NCI-H446 (cell line): Measurements from ENCODE around the gene PLPPR1.

ENCODE experiments used
- DNase-seq, 2 experiments: peaks; one replicate each; lab custom pipeline; 2025; lab: John Stamatoyannopoulos, UW

PLPPR1 gene

DNA sequence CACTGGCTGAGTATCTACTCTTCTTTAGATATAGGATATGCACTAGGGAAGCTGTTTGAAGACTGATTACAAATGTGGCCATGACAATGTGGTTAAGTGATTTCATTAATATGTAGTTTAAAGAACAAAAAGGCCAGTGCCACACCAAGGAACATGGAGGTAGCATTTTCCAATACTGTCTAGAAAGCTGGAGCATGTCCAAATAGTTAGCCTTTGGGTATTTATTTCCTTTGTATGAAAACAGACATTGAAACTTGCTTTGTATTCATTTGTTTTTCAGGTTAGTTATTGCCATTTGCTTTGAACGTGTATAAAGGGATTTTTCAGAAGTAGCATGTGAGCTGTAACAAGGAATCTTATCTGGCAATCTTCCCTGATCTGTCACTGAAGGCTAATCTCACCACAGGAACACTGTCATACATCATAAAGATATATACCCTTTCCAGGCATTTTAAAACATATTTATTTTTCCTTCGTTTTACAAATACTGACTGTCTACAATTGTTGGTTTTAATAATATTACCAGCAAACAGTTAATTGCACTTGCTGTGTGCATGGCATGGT is 93.4 kb downstream of the PLPPR1 start:
- peak in 1 of 2 experiments; percentile 2 for DNase-seq

DNA sequence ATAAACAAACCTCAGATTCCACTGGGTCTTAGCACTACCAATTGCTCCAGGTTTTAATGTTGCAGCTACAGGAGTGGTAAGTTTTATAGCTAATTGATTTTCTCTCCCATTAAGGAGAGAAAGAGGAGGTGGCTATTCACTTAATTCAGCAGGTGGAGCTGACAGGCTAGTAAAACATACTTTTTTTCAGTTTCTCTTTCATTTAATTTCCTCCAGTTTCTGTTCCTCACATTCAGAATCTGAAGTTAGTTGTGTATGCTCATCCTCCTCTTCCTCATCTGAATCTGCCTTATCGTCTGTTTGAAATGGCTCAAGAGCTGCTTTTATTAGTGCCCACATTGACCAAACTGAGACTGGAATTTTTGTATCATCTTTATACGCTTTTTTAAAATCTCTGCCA is 98.0 kb downstream of the PLPPR1 start:
- DNase-seq: no peak

DNA sequence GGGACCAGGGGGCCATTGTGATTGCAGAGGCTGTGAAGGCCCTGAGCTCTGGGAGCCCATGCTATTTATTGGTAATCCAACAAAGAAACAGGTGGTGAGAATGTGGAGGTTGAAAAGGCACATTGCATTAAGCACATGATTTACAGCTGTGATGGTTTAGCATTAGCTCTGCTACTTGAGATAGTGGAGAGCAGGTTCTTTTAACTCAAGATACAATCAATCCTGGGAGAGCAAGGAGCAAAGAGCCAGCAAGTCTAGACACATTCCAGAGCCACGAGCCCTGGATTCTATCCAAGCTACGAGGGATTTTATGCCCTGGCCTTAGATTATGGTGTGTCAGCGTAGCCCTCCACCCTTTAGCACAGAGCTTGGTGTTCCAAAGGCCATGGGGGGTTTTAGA is 98.8 kb downstream of the PLPPR1 start:
- peak; percentile 22 to 70 for DNase-seq

DNA sequence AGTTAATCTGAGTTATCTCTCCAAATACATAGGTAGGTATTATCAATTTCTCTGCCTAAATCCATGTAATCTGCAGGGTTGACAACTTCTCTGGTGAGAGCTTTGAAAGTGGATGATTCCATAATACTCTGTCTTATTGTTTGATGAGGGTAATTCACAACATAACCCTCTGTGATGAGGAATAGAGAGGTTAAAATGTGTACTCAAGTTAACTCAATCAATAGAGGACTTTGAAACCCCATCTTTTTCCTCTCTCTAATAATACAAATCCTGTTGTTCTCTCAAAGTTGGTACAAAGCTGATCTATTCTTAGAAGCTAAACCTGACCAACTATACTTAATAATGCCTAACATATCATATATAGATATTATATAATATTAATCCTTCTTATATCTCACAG is 100.1 kb downstream of the PLPPR1 start:
- no peak for DNase-seq

DNA sequence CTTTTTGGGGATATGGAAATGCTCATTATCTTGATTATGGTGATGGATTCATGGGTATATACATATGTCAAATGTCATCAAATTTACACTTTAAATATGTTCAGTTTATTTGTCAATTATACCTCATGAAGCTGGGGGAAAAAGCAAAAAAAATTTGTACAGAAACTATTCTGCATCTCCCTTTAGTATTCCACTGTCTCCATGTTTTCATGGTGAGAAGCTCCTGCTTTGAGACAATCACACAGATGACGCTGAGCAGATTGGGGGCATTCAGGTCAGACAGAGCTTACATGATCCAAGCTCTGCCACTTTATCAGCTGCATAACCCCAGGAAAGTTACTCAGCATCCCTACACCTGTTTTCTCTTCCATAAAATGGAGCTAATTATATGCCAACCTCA is 101.5 kb downstream of the PLPPR1 start:
- no peak for DNase-seq

DNA sequence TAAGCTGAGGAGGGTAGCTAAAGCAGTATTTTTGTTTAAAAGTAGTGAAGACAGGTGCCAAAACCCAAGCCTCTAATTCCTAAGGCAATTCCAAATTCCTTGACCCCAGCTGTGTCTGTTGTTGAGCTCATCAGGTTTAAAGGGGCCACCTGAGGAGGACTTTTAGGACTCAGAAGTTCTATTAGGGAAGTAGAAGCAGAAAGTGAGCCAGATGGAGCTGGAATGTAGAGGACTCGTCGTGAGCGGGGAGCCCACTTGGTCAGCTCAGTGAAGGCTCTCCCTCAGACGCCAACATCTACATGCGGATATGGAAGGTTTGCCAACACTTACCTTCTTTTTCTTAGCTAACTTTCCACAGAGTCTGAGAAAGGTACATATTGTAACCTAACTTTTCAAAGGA is 102.8 kb downstream of the PLPPR1 start:
- no peak for DNase-seq

DNA sequence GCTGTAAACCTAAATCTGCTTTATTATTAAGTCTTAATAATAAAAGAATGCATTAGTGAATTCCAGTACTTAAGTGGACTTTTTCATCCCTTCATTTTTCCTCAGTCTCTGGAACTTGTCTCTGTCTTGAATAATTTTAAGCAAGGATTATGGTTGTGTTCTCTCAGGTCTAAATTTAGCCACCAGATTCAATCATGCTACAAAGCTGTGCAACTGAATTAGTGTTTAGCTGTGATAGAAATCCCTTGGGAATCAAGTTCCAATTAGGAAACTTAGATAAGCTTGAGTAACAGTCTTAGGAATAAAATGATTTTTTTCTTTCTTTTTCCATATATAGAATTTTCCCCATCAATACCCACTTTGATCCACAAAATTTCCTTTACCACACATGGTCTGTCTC is 104.3 kb downstream of the PLPPR1 start:
- no peak for DNase-seq

DNA sequence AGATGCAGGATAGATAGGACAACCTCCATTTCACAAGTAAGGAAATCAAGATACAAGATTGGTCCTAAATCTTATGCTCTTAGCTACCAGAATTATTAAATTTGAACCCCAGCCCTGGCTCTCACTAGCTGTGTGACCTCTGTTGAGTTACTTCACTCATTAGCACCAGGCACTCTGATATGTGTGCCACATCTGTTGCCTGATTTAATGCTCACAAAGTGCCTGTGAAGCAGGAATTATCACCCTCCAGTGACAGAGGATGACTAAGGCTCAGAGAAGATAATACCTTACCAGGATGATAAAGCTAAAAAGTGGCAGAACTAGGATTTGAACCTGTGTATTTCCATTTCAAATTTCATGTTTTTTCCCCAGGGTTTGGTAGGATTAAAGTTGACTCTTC is 110.0 kb downstream of the PLPPR1 start:
- peak in 1 of 2 experiments; percentile 51 for DNase-seq

DNA sequence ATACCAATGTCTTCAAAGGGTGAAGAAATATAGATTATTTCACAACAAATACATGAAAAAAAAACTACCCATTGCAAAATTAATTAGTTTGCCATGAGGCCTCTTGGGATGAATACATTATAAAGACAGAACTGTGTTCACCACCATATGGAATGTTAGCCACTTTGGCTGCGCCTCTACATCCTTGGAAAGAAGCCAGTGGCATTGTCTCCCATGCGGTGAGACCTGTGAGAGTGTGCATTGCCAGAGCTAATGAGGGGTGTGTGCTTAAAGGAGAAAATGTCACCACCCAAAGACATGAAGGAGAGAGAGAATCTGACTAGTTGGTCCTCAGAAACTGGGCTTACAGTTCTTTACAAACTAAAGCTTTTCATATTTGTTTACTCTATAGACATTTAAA is 110.6 kb downstream of the PLPPR1 start:
- DNase-seq: peak; percentile 66 to 94

DNA sequence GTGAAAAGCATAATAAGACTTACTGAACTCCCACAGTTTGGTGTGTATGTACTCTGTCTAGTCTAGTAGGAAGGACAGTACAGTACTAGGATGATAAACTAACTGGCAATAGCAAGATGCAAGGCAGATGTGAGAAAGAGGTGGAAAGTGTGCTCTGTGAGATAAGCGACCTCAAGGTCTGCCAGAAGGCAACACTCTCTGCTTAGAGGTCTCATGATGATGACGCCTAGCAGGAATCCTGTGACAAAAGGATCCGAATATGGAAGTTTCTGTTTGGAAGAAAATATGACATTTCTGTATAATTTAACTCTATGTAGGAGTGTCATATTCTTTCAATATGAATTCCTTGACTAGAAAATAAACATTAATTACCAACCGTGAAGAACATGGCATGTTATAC is 112.2 kb downstream of the PLPPR1 start:
- DNase-seq: peak; percentile 46 to 49

DNA sequence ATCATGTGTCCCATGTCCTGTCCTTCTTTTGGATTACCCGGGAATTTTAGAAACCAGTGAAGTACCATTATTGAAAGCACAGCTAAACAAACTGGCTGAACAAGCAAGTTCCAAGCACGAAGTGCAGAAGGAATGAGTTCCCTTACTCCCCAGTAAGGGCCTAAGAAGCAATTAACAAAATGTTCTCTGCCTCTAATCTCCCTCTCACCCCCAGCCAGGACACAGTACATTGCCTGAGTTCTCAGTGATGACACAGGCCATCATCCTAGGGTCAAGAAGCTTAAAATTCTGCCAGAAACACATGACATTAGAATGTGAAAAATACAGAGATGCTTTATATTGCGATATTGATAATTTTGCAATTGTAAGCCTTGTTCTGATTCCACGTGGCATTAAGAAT is 118.0 kb downstream of the PLPPR1 start:
- no peak for DNase-seq

DNA sequence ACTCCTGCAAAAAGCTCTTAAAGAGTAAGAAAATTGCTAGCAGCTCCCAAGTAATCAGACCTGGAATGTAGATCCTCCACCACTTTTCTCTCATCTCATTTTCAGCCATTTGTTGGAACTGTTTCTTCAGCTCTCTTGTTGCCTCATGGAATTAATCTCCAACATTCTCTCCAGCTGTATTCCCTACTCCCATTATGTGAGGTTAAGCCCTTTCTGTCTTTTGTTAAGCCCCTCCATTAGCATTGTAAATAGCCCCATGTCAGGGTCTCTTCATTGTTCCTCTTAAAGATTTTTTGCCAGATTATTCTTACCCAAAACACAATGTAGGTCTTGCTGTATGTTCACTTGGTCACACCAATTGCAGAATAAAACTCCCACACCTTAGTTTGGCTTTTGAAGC is 119.8 kb downstream of the PLPPR1 start:
- no peak for DNase-seq

DNA sequence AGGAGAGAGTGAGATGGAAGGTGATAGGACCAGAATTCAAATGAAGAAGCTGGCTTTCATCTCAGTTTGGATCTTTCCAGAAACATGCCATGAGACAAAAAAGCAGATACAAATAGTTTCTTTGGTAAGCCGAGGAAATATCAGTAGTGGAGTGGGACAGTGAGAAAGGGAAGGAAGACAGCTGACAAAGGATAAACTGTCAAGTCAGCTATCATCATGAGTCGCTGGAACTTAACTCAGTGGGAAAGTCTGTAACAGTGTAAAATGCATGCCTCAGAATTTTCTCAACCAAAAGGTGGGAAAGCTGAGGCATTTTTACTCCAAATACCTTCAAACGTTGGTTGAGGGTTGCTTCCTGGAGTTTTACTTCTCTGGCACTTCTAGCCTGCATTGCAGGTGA is 129.8 kb downstream of the PLPPR1 start:
- DNase-seq: no peak

DNA sequence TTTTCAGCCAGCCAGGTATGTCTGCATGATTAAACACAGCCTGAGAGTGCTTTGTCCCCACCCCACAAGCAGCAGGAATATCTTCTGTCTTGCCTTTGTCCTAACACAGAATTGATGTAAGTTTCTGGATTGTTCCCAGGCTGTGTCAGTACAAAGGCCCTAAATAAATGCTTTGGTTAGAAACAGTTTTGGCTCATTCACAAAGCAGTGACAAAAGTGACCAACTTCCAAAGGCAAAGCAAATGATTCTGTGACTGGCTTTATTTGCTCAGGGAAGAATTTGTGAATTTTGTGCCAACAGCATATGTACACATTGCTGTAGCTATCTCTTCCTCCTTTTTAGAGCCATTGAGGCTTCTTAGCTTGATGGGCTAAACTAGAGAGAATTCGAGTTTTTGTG is 133.7 kb downstream of the PLPPR1 start:
- peak in 1 of 2 experiments; percentile 14 for DNase-seq

DNA sequence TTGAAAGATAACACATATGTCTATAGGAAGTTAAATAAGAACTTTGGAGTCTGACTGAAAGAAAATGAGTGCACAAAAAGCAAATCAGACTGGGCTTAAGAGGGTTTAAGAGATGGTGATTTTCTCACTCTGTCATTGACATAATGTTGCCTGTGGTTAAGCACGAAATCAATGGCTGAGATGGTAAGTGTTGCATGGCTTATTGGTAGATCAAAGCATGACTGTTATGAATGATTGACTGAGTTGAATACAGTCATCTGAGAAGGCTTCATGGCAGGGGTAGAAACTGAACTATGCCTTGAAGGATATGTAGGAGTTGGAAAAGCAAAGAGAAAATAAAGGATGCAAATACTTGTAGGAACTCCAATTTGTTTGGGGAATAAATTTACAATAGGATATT is 136.6 kb downstream of the PLPPR1 start:
- no peak for DNase-seq

DNA sequence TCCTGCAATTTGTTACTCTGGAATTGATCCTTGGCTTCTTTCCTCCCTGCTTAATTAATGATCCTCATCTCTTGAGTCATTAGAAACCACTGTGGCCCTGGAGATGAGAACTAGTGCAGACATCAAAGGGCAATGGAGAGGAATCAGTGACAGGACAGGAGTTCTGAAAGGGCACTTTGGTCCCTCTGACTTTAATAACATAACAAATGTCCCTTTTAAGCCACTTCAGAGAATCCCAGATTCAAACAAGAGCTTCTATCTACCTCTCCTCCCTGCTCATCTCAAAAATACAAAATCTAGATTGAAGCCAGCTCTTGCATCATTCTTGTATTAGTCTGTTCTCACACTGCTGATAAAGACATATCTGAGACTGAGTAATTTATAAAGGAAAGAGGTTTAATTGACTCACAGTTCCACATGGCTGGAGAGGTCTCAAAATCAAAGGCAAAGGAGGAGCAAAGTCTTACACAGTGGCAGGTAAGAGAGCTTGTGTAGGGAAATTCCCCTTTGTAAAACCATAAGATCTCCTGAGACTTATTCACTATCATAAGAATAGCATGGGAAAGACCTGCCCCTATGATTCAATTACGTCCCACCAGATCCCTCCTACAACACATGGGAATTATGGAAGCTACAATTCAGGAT is 139.1 kb downstream of the PLPPR1 start:
- DNase-seq: no peak

DNA sequence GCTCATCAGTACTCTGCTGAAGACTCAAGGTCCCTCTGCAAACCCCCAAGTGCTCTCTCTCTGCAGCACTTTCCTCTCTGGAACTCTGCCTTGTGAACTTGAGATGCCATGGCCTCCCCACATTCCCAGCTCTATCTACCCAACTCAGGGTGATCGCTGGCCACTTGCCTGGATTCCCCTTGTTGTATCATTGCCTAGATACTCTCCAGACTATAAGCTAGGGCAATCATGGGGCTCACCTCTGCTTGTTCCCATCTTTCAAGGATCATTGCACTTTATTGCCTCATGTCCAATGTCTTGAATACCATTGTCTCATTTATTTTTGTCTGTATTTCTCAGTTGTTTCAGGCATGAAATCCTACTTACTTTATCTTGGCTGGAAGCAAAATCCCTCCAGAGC is 144.1 kb downstream of the PLPPR1 start:
- no peak for DNase-seq

DNA sequence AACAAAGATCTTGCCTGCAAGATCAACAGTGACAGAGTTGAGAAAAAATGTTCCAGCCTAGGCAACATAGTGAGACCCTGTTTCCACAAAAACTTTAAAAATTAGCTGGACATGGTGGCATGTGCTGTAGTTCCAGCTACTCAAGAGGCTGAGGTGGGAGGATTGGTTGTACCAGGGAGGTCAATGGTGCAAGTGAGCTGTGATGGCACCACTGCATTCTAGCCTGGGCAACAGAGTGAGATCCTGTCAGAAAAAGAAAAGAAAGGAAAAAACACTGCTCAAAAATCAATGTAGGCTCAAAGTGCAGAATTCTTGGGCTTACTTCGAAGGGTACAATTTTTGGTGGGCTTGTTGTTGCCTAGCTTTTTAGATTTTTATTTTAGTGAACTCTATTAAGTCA is 145.4 kb downstream of the PLPPR1 start:
- no peak for DNase-seq

DNA sequence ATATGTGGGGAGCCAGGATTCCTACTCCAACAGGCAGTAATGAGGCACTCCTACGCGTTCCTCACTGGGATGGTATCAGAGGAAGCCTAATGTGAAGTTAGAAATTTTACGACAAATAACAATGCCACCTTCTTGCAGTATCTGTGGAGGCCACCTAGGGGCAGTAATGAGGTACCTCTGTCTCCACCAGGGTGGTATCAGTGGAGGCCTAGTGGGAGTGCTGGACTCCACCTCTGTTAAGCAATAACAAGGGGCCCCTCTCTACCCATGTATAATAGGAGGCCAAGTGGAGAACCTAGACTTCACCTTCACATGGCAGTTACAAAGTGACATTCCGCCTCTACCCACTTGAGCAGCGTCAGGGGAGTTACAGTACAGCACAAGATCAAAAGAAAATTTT is 147.9 kb downstream of the PLPPR1 start:
- no peak for DNase-seq

DNA sequence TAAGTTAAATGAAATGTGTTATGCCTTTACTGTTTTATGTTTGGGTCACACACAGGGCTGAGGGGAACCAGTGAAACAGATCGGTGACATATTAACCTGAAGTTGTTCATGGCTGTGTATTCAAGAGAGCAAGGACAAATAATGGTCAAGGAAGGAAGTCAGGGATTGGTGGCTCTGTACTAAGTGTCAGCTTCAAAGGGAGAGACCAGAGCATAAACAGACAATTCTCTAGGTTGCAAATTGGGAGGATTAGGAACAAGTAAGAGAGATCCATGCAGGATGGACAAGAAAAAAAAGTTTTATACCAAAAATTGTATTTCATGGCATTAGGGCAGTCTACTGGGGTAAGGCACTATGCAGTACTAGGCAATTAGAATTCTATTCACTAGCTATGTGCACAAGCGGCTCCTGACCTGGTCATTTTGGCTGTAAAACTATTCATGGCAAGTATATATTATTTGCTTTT is 156.3 kb downstream of the PLPPR1 start:
- no peak for DNase-seq

DNA sequence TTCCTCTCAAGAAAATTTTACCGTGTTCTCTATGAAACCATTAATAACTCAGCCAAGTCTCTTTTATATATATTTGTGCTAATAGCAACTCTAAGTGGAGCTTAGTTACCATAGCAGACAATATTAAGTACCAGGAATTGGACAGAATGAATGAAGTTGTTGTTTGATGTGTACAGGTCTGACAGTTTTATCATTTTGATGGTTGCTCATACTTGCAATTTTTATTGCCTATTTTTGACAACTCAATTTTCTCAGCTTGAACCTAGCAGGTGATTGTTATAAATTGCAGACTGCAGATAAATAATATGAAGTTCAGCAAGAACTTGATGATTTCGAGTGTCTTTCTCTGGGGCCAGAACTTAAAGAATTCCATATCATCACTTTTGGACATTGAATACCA is 163.2 kb downstream of the PLPPR1 start:
- no peak for DNase-seq

DNA sequence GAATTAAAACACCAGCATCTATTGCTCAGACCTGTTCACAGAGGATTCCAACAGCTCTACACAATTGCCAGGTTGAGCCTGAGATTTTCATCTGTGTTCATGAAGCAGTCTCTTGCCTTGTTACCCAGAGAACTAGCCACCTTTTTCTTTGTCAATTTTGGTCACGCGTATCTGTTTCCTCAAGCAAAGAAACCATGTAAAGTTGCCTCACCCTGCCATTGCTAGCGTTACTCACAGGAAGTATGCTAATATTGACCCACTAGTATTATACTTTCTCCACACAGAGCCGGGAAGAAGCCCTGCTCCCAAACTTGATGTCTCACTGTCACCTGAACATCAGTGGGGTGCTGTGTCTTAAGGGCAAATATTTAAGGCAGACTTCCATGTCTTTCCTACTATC is 168.5 kb downstream of the PLPPR1 start:
- no peak for DNase-seq

DNA sequence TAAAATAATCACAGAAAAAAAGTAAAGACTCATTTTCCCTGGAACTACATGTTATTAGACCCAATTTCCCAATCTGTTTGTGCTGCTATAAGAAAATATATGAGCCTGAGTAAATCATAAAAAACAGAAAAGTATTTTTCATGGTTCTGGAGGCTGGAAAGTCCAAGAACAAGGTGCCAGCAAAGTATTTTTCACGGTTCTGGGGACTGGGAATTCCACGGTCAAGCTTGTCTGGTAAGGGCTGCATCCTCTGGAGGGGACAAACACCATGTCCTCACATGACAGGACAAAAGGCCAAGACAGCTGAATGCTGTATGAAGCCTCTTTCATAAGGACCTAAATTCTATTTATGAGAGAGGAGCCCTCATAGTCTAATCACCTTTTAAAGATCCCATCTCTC is 172.3 kb downstream of the PLPPR1 start:
- no peak for DNase-seq

DNA sequence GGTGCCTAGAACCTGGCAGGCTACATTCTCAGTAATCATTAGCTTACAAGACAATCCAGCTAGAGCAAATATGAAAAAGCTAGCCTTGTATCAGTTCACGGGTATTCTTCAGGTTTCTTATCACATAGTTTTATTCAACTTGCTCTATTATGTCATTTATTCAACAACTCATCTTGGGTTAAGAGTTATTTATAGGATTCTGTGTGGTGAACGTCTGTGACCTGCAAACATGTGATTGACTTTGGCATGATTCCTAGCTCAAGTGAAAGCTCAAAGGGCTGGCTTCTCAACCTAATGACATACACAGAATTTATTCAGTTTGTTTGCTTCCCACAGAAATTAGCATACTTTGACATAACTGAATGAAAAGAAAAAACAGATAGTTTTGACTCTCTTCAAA is 173.1 kb downstream of the PLPPR1 start:
- peak in 1 of 2 experiments; percentile 2 for DNase-seq
